COLO668 (cell line): Measurements from ENCODE around the gene CREB5.
A peak's percentile ranks its signal among the peaks of the same experiment; 100 is the strongest.
"Not testable (repeated sequence)": the region's sequence is repeated elsewhere in the genome, so short reads cannot be mapped to it uniquely, and the experiment has no call there.

Source experiments
- DNase-seq: peaks from one replicate; lab custom pipeline; 2025; ENCODE audit not compliant: unreplicated experiment; lab: John Stamatoyannopoulos, UW

The CREB5 gene

GRCh38 chr7:28573059-28573553, 160.8 kb downstream of the CREB5 start:
- DNase-seq: peak; percentile 85

- peak; percentile 39 for DNase-seq
These were observed 161.5 kb downstream of the CREB5 start for GRCh38 chr7:28573651-28574301.

GRCh38 chr7:28575241-28575643, 162.9 kb downstream of the CREB5 start:
- DNase-seq: no peak

GRCh38 chr7:28576656-28577055, 164.3 kb downstream of the CREB5 start:
- no peak for DNase-seq

- no peak for DNase-seq
These were observed 167.3 kb downstream of the CREB5 start for GRCh38 chr7:28579571-28579970.

GRCh38 chr7:28580665-28581064, 168.3 kb downstream of the CREB5 start:
- no peak for DNase-seq

- no peak for DNase-seq
These were observed 169.0 kb downstream of the CREB5 start for GRCh38 chr7:28581351-28581750.

GRCh38 chr7:28582226-28582625, 169.9 kb downstream of the CREB5 start:
- DNase-seq: no peak

- no peak for DNase-seq
These were observed 171.9 kb downstream of the CREB5 start for GRCh38 chr7:28584235-28584634.

- DNase-seq: no peak
These were observed 174.4 kb downstream of the CREB5 start for GRCh38 chr7:28586736-28587135.

GRCh38 chr7:28587211-28587610, 174.9 kb downstream of the CREB5 start:
- no peak for DNase-seq

- no peak for DNase-seq
These were observed 176.3 kb downstream of the CREB5 start for GRCh38 chr7:28588602-28589001.

GRCh38 chr7:28591041-28591674, 178.8 kb downstream of the CREB5 start:
- no peak for DNase-seq

GRCh38 chr7:28591725-28592349, 179.5 kb downstream of the CREB5 start:
- DNase-seq: no peak

GRCh38 chr7:28592861-28593260, 180.5 kb downstream of the CREB5 start:
- DNase-seq: no peak

GRCh38 chr7:28595076-28595475, 182.8 kb downstream of the CREB5 start:
- no peak for DNase-seq

- DNase-seq: no peak
These were observed 183.5 kb downstream of the CREB5 start for GRCh38 chr7:28595801-28596200.

- no peak for DNase-seq
These were observed 184.1 kb downstream of the CREB5 start for GRCh38 chr7:28596245-28596935.

GRCh38 chr7:28597284-28597683, 185.0 kb downstream of the CREB5 start:
- no peak for DNase-seq

- DNase-seq: not testable (repeated sequence)
These were observed 185.7 kb downstream of the CREB5 start for GRCh38 chr7:28598037-28598436.

- DNase-seq: no peak
These were observed 186.3 kb downstream of the CREB5 start for GRCh38 chr7:28598586-28598985.

GRCh38 chr7:28599411-28599810, 187.1 kb downstream of the CREB5 start:
- DNase-seq: no peak
